Right lobe of liver (tissue), 6 donors: Measurements from ENCODE around the gene RELT. TPM values are rescaled to one million over a fixed set of nuclear protein-coding genes. Genes with fewer than 3 reads are reported as not detected.

Experiments
- ATAC-seq, 4 donors: fragments of 200-7000 bp; cut with Tn5 transposase; one replicate each; pipeline ENCODE4 v1.9.1; 2020; ENCODE audit warnings: mild to moderate bottlenecking in 4 of 4, moderate library complexity in 4 of 4
- DNase-seq, 3 donors: peaks; one replicate each; pipeline ENCODE4 v3.0.0-alpha.2; 2020
- H3K27ac ChIP-seq, 3 donors: fragments of 200-600 bp; one replicate each; pipeline ENCODE4 v1.8.0; 2022
- H3K27me3 ChIP-seq, 2 donors: fragments of 200-600 bp; one replicate each; pipeline ENCODE4 v1.8.0; 2022
- H3K36me3 ChIP-seq, 4 donors: fragments of 200-600 bp; sonication (generic) in 1 of 4; one replicate each; pipeline versions ENCODE4 v1.5.1 to v1.8.0; 2017 to 2022; ENCODE audit warnings: control low read depth in 1 of 4
- H3K4me1 ChIP-seq, 4 donors: fragments of 200-600 bp; sonication (generic) in 1 of 4; one replicate each; pipeline versions ENCODE4 v1.5.1 to v1.8.0; 2017 to 2022; ENCODE audit warnings: control low read depth in 1 of 4
- H3K4me3 ChIP-seq, 3 donors: fragments of 200-600 bp; one replicate each; pipeline ENCODE4 v1.8.0; 2022
- H3K9me3 ChIP-seq, 4 donors: fragments of 200-600 bp; sonication (generic) in 1 of 4; one replicate each; pipeline versions ENCODE4 v1.5.1 to v1.8.0; 2017 to 2022; ENCODE audit warnings: control low read depth in 1 of 4
- POLR2A ChIP-seq: fragments of 450-650 bp; IDR thresholded peaks from one replicate; pipeline ENCODE4 v1.6.1; 2017; ENCODE audit warnings: antibody characterized with exemption, mild to moderate bottlenecking
- WGBS: methylation state at CpG from one replicate; pipeline ENCODE4 v1.1.6; 2018; ENCODE audit warnings: low coverage, low lambda C conversion rate; ENCODE audit not compliant: insufficient coverage; ENCODE audit errors: missing lambda C conversion rate; 5-methylcytosine and 5-hydroxymethylcytosine counted together
- intact Hi-C, 2 donors: fragments of 100-400 bp; cut with DNase I; formaldehyde crosslinking; loops; one replicate each; pipeline versions ENCODE4 v1.11.2 to v1.14.1; 2022
- total RNA-seq, 6 experiments: library from RNA; depleted of rRNA in 2 of 6; stranded (reverse); fragments of >200 nt in 2 of 6; fragmentation: NEBNext Ultra II Directional in 3 of 6; extraction: Animal tissue kit (Norgen Biotek cat#: 25700) in 3 of 6; gene quantifications; one replicate each; pipeline versions ENCODE4 v1.1.0 to v1.2.4, GENCODE V29; 2016 to 2023
- TF ChIP-seq, protein P1 (sequence below), 4 donors: fragments of 200-600 bp in 3 of 4; fragments of 450-650 bp in 1 of 4; IDR thresholded peaks; one replicate each; pipeline versions ENCODE4 v1.5.1 to v1.8.0; 2016 to 2022; ENCODE audit warnings: antibody characterized with exemption in 4 of 4, mild to moderate bottlenecking in 2 of 4
- donor health status: DM: no; HTN: yes; CAD: no.
- donor health status: DM: no; HTN: no; CAD: no.
- donor health status: DM: no; HTN: no; CAD: no.
- donor health status: DM: no; HTN: yes; CAD: no.
- donor health status: DM: no; HTN: yes; CAD: no.

Gene RELT
- total RNA-seq, 6 experiments from 2014 or later: 0.81 to 5.4 (median 1.6) TPM

DNA sequence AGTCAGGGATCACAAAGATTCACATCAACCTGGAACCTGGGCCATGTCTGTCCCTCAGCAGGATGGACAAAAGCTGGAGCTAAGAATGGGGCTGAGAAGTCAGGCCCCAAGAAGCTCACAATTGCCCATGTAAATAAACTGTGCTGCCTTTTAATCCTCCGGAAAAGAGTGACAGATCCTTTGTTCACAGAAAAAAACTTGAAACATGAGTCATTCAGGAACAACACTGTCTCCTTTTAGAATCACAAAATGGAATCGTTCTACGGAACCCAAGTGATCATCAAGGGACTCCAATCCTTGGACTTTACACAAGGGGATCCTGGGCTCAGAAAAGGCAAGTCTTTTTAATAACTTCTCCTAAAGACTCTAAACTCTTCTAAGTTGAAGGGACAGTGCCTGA is 36.1 kb downstream of the RELT start:
- no peak for ATAC-seq
- no peak for TF ChIP-seq POLR2A
- TF ChIP-seq, protein P1, sequence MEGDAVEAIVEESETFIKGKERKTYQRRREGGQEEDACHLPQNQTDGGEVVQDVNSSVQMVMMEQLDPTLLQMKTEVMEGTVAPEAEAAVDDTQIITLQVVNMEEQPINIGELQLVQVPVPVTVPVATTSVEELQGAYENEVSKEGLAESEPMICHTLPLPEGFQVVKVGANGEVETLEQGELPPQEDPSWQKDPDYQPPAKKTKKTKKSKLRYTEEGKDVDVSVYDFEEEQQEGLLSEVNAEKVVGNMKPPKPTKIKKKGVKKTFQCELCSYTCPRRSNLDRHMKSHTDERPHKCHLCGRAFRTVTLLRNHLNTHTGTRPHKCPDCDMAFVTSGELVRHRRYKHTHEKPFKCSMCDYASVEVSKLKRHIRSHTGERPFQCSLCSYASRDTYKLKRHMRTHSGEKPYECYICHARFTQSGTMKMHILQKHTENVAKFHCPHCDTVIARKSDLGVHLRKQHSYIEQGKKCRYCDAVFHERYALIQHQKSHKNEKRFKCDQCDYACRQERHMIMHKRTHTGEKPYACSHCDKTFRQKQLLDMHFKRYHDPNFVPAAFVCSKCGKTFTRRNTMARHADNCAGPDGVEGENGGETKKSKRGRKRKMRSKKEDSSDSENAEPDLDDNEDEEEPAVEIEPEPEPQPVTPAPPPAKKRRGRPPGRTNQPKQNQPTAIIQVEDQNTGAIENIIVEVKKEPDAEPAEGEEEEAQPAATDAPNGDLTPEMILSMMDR (IDR thresholded peaks at IDR 0.05): no peak
- Histone ChIP-seq H3K27ac (no peak overlapping the region), H3K36me3 (peaks cover 0 to 7% (median 0%) of the 10 kb centered on the region in 4 donors), H3K9me3 (no peaks in the 10 kb centered on the region), H3K27me3 (no peaks in the 10 kb centered on the region), H3K4me3 (no peak overlapping the region), H3K4me1 (no peaks in the 10 kb centered on the region)
- 94% methylated on average over 3 of the region's 3 CpGs for WGBS
- DNase-seq: no peak
- intact Hi-C loops: no loop called here

DNA sequence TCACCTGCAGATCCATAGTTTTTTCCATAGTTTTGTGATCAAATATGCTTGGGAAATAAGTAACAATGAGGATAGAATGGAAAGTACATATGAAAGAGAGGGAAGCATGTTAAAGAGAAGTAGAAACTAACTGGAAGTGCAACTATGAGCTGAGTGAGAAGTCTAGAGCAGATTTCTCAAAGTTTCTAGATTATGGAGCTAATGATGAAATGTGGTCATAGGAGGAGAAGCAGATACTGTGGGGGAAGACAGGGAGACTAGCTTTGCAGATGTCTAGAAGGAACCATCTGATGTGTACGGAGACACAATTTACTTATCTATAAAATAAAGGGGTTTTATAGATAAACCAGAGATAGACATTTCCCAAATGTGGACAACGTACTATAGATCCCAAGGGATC is 37.1 kb downstream of the RELT start:
- DNase-seq (no peak), ATAC-seq (peak in 2 of 4 donors; percentile 23 to 48)
- Histone ChIP-seq H3K9me3 (no peaks in the 10 kb centered on the region), H3K36me3 (peaks cover 0 to 5% (median 1%) of the 10 kb centered on the region in 4 donors), H3K4me1 (no peaks in the 10 kb centered on the region), H3K27ac (no peak overlapping the region), H3K27me3 (no peaks in the 10 kb centered on the region), H3K4me3 (no peak overlapping the region)
- WGBS: 93% methylated on average over 2 of the region's 2 CpGs
- TF ChIP-seq POLR2A: no peak
- intact Hi-C loops: no loop called here

DNA sequence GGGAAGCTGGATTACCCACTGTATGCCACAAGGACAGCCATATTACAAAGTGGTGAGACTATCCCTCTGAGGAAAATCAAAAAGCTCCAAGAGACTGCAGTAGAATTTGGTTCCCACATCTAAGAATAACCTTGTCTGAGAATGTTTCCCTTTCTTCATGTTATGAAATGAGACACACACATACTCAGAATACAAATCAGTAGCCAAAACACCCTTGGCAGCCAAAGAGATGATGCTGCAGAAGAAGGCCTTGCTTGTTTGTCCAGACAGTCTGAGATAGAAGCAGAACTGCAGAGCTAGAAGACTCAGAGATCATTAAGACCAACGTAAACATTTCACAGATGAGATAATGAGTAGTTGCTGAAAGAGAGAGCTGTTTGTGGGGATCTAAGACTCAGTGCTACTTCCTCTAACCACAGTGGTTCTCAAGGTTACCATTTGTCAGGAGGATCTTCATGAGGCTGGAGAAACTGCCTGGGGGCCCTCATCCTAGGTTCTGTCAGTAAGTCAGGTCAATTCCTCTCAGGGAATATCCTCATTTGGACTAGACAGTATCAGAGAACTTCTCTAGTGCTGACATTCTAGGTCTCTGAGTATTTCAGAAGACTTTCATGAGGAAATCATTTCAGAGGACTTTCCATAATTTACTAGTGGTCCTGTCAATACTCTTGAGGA is 38.9 kb downstream of the RELT start:
- TF ChIP-seq, protein P1 (IDR thresholded peaks at IDR 0.05): no peak
- TF ChIP-seq POLR2A: no peak
- H3K36me3 ChIP-seq: peaks cover 0 to 7% (median 0%) of the 10 kb centered on the region in 4 donors

DNA sequence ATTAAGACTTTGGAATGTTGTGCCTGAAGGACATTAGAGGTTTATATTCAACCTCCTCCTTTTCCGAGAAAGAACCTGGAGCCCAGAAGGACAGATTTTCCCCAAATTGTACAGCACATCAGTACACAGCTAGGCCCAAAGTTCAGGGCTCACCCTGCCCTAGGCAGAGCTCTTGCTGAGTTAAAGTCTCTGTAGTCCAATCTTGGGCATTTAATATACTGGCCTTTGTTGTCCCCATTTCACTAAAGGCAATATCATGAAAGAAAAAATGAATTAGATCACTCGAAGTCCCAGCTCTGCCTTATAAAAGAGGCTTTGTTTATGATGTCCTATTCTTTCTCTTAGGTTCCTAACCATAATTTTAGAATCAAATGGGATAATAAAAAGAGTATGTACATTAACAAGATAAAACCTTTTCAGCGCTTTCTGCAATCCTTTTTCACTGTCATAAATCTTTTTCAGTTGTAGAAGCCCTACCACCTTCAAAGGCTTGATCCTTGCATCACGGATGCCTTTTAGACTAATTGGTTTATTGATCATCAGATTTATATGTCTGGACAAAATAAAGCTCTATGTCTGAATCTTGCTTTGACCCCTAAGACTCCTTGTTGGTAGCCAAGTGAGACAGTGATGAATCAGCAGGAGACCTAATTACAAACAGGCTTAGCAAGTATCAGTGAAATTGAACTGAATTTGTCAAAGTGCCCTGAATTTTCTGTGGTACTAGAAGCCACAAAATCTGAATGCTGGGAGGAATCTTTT is 39.8 kb downstream of the RELT start:
- no peak for DNase-seq
- Histone ChIP-seq H3K4me1 (no peaks in the 10 kb centered on the region), H3K4me3 (no peak overlapping the region), H3K36me3 (peaks cover 0 to 7% (median 0%) of the 10 kb centered on the region in 4 donors), H3K27ac (no peak overlapping the region), H3K27me3 (no peaks in the 10 kb centered on the region), H3K9me3 (no peaks in the 10 kb centered on the region)
- intact Hi-C loops: no loop called here
- ATAC-seq: no peak
- WGBS: 86% methylated on average over 4 of the region's 4 CpGs
- TF ChIP-seq, protein P1 (IDR thresholded peaks at IDR 0.05): no peak
- TF ChIP-seq POLR2A: no peak

More for the DNA sequence above, 38.9 kb downstream of the RELT start:
- 60% methylated on average over 1 of the region's 1 CpG for WGBS
- no peak overlapping the region for H3K27ac ChIP-seq
- no peaks in the 10 kb centered on the region for H3K27me3 ChIP-seq
- no peak overlapping the region for H3K4me3 ChIP-seq
- no peaks in the 10 kb centered on the region for H3K4me1 ChIP-seq
- intact Hi-C loops: no loop called here
- ATAC-seq: peak in 3 of 4 donors; percentile 28 to 46 (median 43)
- no peaks in the 10 kb centered on the region for H3K9me3 ChIP-seq
- no peak for DNase-seq

DNA sequence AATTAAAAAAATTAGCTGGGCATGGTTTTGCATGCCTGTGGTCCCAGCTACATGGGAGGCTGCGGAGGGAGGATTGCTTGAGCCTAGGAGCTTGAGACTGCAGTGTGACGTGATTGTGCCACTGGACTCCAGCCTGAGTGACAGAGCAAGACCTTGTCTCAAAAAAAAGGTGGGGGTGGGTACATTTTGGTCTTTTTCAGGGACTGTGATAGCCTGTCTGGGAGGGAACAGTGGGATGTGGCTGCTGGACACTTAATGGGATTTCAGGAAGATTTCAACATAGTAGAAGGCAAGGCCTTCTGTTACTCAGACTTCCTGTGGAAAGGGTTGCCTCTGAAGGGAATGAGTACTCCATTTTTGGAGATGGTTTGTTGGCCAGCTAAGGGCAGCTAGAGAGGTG is 40.6 kb downstream of the RELT start:
- no peak for TF ChIP-seq POLR2A
- TF ChIP-seq, protein P1 (IDR thresholded peaks at IDR 0.05): no peak
- H3K9me3 ChIP-seq: no peaks in the 10 kb centered on the region
- H3K36me3 ChIP-seq: peaks cover 0 to 7% (median 0%) of the 10 kb centered on the region in 4 donors
- no peaks in the 10 kb centered on the region for H3K4me1 ChIP-seq
- ATAC-seq: no peak
- WGBS: 100% methylated on average over 2 of the region's 2 CpGs
- H3K27me3 ChIP-seq: no peaks in the 10 kb centered on the region
- no peak overlapping the region for H3K27ac ChIP-seq
- DNase-seq: no peak
- intact Hi-C loops: no loop called here
- no peak overlapping the region for H3K4me3 ChIP-seq
